HL-60 (cell line): ENCODE measurements around the gene EYA2.

ENCODE experiments used
- CTCF ChIP-seq: IDR thresholded peaks from one replicate; pipeline ENCODE4 v1.5.1; 2011; ENCODE audit warnings: low read length, control low read depth, inconsistent platforms; ENCODE audit not compliant: insufficient read depth
- GABPA ChIP-seq: IDR thresholded peaks from 2 replicates; pipeline ENCODE4 v1.6.1; 2012; ENCODE audit warnings: low read depth

- TF ChIP-seq CTCF (no peak), GABPA (no peak)
Measured at GRCh38 chr20:47198254-47198671, 303.6 kb downstream of the EYA2 start.
